ENCODE results near the gene PTGS1.

The PTGS1 gene

DNA sequence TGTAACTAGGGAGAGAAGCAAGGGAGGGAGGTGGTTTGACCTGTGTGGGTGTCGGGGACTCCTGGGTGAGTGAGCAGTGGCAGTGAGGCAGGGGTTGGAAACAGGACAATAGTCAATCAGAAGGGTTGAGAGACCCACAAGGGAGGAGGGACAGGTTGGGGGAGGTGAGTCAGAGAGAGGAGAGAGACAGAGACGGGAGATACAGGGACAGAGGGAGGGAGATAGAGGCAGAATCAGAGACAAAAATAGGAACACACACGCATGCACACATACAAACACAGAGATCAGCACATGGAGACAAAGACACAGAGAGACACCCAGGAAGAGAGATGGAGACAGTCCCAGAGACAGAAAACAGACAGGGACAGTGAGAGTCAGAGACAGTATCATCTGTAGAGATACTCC lies 39.3 kb upstream of the PTGS1 start:
- in situ Hi-C loops (cut with HindIII; ENCODE audit: low sequenced_read_pairs) = loop anchor here (25.0 kb wide), 1 partner anchor 94 kb away; the partner anchor contains the start of gene LHX6
- no peak overlapping the region for H3K4me3 ChIP-seq (ENCODE audit: low read depth, low read length)
- TF ChIP-seq, protein P1, sequence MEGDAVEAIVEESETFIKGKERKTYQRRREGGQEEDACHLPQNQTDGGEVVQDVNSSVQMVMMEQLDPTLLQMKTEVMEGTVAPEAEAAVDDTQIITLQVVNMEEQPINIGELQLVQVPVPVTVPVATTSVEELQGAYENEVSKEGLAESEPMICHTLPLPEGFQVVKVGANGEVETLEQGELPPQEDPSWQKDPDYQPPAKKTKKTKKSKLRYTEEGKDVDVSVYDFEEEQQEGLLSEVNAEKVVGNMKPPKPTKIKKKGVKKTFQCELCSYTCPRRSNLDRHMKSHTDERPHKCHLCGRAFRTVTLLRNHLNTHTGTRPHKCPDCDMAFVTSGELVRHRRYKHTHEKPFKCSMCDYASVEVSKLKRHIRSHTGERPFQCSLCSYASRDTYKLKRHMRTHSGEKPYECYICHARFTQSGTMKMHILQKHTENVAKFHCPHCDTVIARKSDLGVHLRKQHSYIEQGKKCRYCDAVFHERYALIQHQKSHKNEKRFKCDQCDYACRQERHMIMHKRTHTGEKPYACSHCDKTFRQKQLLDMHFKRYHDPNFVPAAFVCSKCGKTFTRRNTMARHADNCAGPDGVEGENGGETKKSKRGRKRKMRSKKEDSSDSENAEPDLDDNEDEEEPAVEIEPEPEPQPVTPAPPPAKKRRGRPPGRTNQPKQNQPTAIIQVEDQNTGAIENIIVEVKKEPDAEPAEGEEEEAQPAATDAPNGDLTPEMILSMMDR (IDR thresholded peaks at IDR 0.05; ENCODE audit: low read depth, low read length, missing control alignments) = no peak
- DNase-seq (ENCODE audit: low read depth) = no peak

DNA sequence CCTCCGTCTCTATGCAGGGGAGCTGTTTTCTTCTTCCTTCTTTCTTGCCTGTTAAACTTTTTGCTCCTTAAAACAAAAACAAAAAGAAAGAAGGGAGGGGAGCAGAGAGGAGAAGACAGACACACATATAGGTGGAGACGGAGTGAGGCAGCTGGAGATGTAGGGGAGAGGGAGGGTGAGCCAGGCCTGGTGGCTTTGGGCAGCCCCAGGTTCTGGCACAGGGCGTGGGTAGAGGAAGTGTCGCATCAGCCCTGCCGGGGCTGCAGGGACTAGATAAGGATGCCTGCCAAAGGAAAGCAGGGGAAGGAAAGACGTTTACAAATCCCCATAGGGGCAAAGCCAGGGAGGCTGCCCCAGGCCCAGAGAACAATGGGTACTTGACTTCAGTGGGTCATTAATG lies 38.7 kb upstream of the PTGS1 start:
- TF ChIP-seq, protein P1 (IDR thresholded peaks at IDR 0.05; ENCODE audit: low read depth, low read length, missing control alignments) = no peak
- in situ Hi-C loops (cut with HindIII; ENCODE audit: low sequenced_read_pairs) = loop anchor here (25.0 kb wide), 1 partner anchor 95 kb away; the partner anchor contains the start of gene LHX6
- no peak for DNase-seq (ENCODE audit: low read depth)
- no peak overlapping the region for H3K4me3 ChIP-seq (ENCODE audit: low read depth, low read length)

DNA sequence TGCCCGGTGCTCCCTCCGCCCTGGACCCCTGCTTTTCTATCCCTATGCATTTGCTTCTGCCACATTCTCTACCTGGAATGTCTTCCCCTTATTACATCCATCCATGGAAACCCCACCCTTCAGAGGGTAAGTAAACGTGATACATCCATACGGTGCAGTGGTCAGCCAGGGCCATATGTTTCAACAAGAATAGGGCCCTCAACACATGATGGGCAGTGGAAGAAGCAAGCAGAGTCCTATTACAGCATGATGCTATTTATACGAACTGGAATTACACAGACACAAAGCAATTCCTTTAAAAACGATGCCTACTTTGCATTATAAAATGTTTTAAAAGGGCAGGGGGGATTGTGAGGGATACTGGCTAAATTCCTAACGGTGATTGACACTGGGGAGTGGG lies 38.2 kb upstream of the PTGS1 start:
- in situ Hi-C loops (cut with HindIII; ENCODE audit: low sequenced_read_pairs) = loop anchor here (25.0 kb wide), 1 partner anchor 95 kb away; the partner anchor contains the start of gene LHX6
- TF ChIP-seq, protein P1 (IDR thresholded peaks at IDR 0.05; ENCODE audit: low read depth, low read length, missing control alignments) = no peak
- H3K4me3 ChIP-seq (ENCODE audit: low read depth, low read length) = no peak overlapping the region
- no peak for DNase-seq (ENCODE audit: low read depth)

DNA sequence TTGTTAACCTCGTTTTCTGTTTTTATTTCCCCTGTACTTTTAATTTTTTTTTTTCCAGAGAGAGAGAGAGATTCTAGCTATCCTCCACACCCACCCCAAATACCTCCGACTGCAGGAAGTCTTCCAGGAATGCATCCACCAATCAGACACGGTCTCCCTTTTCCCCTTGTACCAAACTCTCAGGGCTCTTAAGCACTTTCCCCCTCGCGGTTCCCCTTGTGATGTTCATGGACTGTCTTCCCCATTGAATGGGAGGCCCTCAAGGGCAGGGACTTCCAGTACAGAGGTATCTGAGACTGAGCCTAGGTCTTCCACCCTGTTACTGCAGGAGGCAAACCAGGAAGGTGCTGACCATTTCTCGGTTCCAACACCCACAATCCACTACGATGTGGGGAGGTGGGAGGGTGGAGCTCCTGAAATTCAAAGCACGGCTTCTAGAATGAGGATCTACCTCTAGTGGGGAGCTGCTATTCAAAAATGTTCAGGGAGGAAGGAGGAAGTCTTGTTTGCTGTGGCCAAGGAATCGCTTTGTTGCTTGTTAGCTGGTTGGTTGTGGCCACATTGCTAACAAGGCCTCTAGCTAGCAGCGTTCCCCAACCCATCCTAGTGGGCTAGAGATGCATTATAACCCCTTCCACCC lies 37.5 kb upstream of the PTGS1 start:
- in situ Hi-C loops (cut with HindIII; ENCODE audit: low sequenced_read_pairs) = loop anchor here (25.0 kb wide), 1 partner anchor 96 kb away; the partner anchor contains the start of gene LHX6
- no peak for DNase-seq (ENCODE audit: low read depth)

DNA sequence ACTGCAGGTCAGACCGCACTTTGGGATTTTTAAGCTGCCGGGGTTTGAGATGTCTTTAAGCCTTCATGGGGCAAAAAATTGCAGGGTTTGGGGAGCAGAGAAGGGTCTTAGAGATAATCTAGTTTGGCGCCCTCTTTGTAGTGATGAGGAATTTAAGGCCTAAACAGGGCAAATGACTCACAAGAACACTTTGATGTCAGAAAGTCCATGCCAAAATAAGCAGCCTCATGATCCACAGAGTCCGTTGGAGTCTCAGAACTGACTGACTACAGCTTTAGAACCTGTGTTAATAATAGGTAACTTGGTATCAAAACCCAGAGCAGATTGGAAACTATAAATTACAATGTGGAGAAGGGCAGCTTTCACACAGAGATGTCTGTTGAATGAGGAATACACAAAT lies 35.9 kb upstream of the PTGS1 start:
- DNase-seq (ENCODE audit: low read depth) = peak; percentile 5
- no peak overlapping the region for H3K4me3 ChIP-seq (ENCODE audit: low read depth, low read length)
- in situ Hi-C loops (cut with HindIII; ENCODE audit: low sequenced_read_pairs) = loop anchor here (25.0 kb wide), 1 partner anchor 98 kb away; the partner anchor contains the start of gene LHX6
- TF ChIP-seq, protein P1 (IDR thresholded peaks at IDR 0.05; ENCODE audit: low read depth, low read length, missing control alignments) = no peak

More for the DNA sequence above, 37.5 kb upstream of the PTGS1 start:
- H3K4me3 ChIP-seq (ENCODE audit: low read depth, low read length) = no peak overlapping the region
- TF ChIP-seq, protein P1 (IDR thresholded peaks at IDR 0.05; ENCODE audit: low read depth, low read length, missing control alignments) = no peak

DNA sequence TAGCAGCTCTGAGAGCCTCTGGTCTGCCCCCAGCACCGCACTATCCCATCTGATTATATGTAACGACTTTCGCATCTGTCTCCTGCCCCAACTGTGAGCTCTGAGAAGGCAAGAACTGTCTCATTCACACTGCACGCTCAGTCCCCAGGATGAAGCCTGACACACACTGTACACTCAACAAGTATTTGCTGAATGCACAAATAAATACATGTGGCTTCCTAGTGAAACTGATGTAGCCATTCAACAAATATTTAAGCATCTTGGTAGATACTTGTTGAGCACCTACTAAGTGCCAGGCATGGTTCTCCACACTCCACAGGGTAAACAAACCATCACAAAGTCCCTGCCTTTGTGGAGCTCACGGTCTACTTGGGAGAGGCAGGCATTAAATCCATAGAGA lies 34.6 kb upstream of the PTGS1 start:
- in situ Hi-C loops (cut with HindIII; ENCODE audit: low sequenced_read_pairs) = loop anchor here (25.0 kb wide), 1 partner anchor 99 kb away; the partner anchor contains the start of gene LHX6

More for the DNA sequence above, 34.6 kb upstream of the PTGS1 start:
- TF ChIP-seq, protein P1 (IDR thresholded peaks at IDR 0.05; ENCODE audit: low read depth, low read length, missing control alignments) = no peak
- no peak for DNase-seq (ENCODE audit: low read depth)
- no peak overlapping the region for H3K4me3 ChIP-seq (ENCODE audit: low read depth, low read length)
